HUES64 (cell line): ENCODE results near the gene PLIN4.
A peak's percentile ranks its signal among the peaks of the same experiment; 100 is the strongest.

Experiments
- H3K27ac ChIP-seq: 2 replicates; pipeline ENCODE4 v1.7.0; 2013; ENCODE audit warnings: low read depth, low read length, inconsistent platforms
- H3K27me3 ChIP-seq: 2 replicates; pipeline ENCODE4 v1.6.1; 2013; ENCODE audit warnings: mild to moderate bottlenecking, low read length; ENCODE audit not compliant: insufficient read depth
- H3K36me3 ChIP-seq: 2 replicates; pipeline ENCODE4 v1.6.1; 2013; ENCODE audit warnings: mild to moderate bottlenecking, low read length; ENCODE audit not compliant: insufficient read depth
- H3K4me1 ChIP-seq: 2 replicates; pipeline ENCODE4 v1.6.1; 2013; ENCODE audit warnings: mild to moderate bottlenecking, low read length, moderate library complexity; ENCODE audit not compliant: insufficient read depth
- H3K4me3 ChIP-seq: 2 replicates; pipeline ENCODE4 v1.5.1; 2013; ENCODE audit warnings: mild to moderate bottlenecking, low read length, moderate library complexity
- H3K9ac ChIP-seq: 2 replicates; pipeline ENCODE4 v1.6.1; 2013; ENCODE audit warnings: mild to moderate bottlenecking, low read depth, low read length
- H3K9me3 ChIP-seq: 2 replicates; pipeline ENCODE4 v1.6.1; 2013; ENCODE audit warnings: low read depth, low read length; ENCODE audit not compliant: insufficient read depth
- WGBS: fragments of 150-250, 120-280 bp; methylation state at CpG from one replicate; pipeline ENCODE4 v1.1.7; 2013; ENCODE audit warnings: missing lambda C conversion rate; 5-methylcytosine and 5-hydroxymethylcytosine counted together

Gene PLIN4

GRCh38 chr19:4493929-4494690 lies 24.2 kb downstream of the PLIN4 start:
- Histone ChIP-seq H3K4me1 (no peaks in the 10 kb centered on the region), H3K27ac (no peak overlapping the region), H3K4me3 (no peak overlapping the region), H3K36me3 (peaks cover 87% of the 10 kb centered on the region), H3K9ac (no peak overlapping the region), H3K9me3 (no peaks in the 10 kb centered on the region), H3K27me3 (no peaks in the 10 kb centered on the region)
- WGBS: 96% methylated on average over 61 of the region's 61 CpGs

DNA sequence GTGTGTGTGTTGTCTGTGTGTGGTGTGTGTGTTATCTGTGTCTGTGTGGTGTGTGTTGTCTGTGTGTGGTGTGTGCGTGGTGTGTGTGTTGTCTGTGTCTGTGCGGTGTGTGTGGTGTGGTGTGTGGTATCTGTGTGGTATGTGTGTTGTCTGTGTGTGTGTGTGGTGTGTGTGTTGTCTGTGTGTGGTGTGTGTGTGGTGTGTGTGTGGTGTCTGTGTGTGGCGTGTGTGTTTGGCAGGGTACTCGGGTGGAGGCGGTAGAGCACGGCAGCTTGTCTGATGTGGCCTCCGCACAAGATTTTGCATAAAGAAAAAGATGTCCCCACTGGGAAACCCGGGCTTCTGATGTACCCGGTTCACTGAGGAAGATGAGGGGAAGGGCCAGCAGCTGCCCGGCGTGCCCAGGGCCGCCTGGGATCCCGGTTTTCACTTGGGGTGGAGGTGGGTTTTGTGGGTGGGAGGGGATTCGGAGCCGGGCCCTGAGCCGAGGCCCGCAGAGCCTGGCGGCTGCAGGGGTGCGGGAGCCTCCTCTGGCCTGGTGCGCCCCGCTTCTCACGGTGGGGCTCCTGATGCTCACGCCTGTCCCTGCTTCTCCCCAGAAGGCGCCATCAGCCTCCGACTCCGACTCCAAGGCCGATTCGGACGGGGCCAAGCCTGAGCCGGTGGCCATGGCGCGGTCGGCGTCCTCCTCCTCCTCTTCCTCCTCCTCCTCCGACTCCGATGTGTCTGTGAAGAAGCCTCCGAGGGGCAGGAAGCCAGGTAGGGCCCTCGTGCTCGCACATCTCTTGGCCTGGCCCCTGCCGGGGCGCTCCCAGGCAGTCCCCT lies 25.0 kb downstream of the PLIN4 start:
- Histone ChIP-seq H3K36me3 (peaks cover 86% of the 10 kb centered on the region), H3K4me3 (no peak overlapping the region), H3K4me1 (no peaks in the 10 kb centered on the region), H3K27me3 (no peaks in the 10 kb centered on the region), H3K27ac (no peak overlapping the region), H3K9ac (no peak overlapping the region), H3K9me3 (no peaks in the 10 kb centered on the region)
- 95% methylated on average over 41 of the region's 41 CpGs for WGBS

- WGBS: 87% methylated on average over 3 of the region's 3 CpGs
- no peak overlapping the region for H3K27ac ChIP-seq
- no peaks in the 10 kb centered on the region for H3K9me3 ChIP-seq
- H3K9ac ChIP-seq: no peak overlapping the region
- H3K4me1 ChIP-seq: no peaks in the 10 kb centered on the region
- peaks cover 84% of the 10 kb centered on the region for H3K36me3 ChIP-seq
- H3K4me3 ChIP-seq: no peak overlapping the region
- no peaks in the 10 kb centered on the region for H3K27me3 ChIP-seq
Observed at GRCh38 chr19:4492337-4493103, 25.8 kb downstream of the PLIN4 start.

- Histone ChIP-seq H3K4me3 (no peak overlapping the region), H3K4me1 (no peaks in the 10 kb centered on the region), H3K9ac (no peak overlapping the region), H3K9me3 (no peaks in the 10 kb centered on the region), H3K27ac (no peak overlapping the region), H3K36me3 (peaks cover 83% of the 10 kb centered on the region), H3K27me3 (no peaks in the 10 kb centered on the region)
- 96% methylated on average over 21 of the region's 21 CpGs for whole genome bisulfite sequencing
Observed at GRCh38 chr19:4491446-4491845, 26.8 kb downstream of the PLIN4 start.

DNA sequence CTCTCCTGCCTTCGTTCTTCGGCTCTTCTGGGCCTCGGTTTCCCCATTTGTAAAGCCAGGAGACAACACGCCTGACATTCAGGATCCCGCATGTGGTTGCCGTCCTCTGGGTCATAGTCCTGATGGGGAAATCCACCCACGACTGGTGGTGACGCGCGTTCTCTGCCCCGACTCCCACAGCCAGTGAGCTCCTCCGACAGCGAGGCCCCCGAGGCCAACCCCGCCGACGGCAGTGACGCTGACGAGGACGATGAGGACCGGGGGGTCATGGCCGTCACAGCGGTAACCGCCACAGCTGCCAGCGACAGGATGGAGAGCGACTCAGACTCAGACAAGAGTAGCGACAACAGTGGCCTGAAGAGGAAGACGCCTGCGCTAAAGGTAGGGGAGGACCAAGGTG lies 29.8 kb downstream of the PLIN4 start:
- Histone ChIP-seq H3K4me1 (no peaks in the 10 kb centered on the region), H3K9ac (no peak overlapping the region), H3K9me3 (no peaks in the 10 kb centered on the region), H3K4me3 (no peak overlapping the region), H3K27ac (no peak overlapping the region), H3K36me3 (peaks cover 68% of the 10 kb centered on the region), H3K27me3 (no peaks in the 10 kb centered on the region)
- 96% methylated on average over 29 of the region's 29 CpGs for WGBS

- H3K4me3 ChIP-seq: no peak overlapping the region
- 92% methylated on average over 11 of the region's 11 CpGs for WGBS
- H3K9ac ChIP-seq: no peak overlapping the region
- H3K9me3 ChIP-seq: no peaks in the 10 kb centered on the region
- no peak overlapping the region for H3K27ac ChIP-seq
- no peaks in the 10 kb centered on the region for H3K4me1 ChIP-seq
- H3K36me3 ChIP-seq: peaks cover 67% of the 10 kb centered on the region
- H3K27me3 ChIP-seq: no peaks in the 10 kb centered on the region
Observed at GRCh38 chr19:4487572-4487971, 30.7 kb downstream of the PLIN4 start.

DNA sequence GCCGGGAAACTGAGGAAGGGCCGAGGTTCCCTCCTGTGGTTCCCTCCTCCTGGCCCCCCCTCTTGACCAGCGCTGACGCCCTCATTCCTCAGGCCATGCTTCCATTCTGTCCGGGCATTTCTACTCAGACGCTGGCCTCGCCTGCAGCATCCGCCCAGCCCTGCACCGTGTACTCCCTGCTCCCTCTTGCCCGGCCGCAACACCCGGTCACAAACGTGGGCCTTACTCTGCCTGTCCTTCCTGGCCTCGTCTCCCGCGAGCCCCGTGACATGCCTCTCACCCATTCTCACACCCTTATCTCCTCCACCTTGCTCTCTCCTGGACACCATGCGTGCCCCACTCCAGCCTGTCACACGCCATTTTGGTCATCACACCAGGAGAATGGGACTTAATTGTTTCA lies 34.9 kb downstream of the PLIN4 start:
- no peaks in the 10 kb centered on the region for H3K4me1 ChIP-seq
- 97% methylated on average over 19 of the region's 19 CpGs for WGBS
- no peak overlapping the region for H3K27ac ChIP-seq
- H3K4me3 ChIP-seq: no peak overlapping the region
- H3K36me3 ChIP-seq: peaks cover 43% of the 10 kb centered on the region
- no peaks in the 10 kb centered on the region for H3K9me3 ChIP-seq
- H3K9ac ChIP-seq: no peak overlapping the region
- no peaks in the 10 kb centered on the region for H3K27me3 ChIP-seq

DNA sequence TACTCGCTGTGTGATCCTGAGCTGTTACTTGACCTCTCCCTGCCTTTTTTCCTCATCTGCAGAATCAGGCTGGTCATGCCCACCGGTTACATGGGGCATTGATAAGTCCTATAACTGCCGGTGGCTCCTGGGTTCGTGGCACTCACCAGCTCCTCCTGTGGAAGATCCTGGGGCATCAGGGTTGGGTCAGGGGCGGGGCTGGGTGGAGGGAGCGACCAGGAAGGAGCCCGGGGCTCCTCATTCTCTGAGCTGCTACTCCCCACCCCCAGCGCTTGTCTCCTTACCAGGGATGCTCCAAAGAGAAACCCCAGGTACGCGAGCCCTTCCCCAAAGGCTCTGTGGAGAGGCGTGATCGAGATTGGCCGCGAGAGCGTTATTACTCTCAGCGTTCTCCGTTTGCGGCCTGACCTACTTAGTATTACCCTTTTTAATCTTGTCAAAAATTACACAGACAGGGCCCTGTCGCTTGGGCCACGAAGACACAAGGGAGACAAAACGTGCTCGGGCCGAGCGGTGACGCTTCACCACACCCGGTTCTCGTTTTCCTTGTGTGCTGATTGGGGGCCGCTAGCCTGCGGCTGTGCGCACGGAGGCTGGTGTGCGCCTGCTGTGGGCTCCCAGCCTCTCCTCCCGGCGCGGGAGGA lies 35.4 kb downstream of the PLIN4 start:
- Histone ChIP-seq H3K9me3 (no peaks in the 10 kb centered on the region), H3K27me3 (no peaks in the 10 kb centered on the region), H3K4me1 (no peaks in the 10 kb centered on the region), H3K4me3 (no peak overlapping the region), H3K36me3 (peaks cover 42% of the 10 kb centered on the region), H3K9ac (no peak overlapping the region), H3K27ac (no peak overlapping the region)
- WGBS: 94% methylated on average over 35 of the region's 35 CpGs

DNA sequence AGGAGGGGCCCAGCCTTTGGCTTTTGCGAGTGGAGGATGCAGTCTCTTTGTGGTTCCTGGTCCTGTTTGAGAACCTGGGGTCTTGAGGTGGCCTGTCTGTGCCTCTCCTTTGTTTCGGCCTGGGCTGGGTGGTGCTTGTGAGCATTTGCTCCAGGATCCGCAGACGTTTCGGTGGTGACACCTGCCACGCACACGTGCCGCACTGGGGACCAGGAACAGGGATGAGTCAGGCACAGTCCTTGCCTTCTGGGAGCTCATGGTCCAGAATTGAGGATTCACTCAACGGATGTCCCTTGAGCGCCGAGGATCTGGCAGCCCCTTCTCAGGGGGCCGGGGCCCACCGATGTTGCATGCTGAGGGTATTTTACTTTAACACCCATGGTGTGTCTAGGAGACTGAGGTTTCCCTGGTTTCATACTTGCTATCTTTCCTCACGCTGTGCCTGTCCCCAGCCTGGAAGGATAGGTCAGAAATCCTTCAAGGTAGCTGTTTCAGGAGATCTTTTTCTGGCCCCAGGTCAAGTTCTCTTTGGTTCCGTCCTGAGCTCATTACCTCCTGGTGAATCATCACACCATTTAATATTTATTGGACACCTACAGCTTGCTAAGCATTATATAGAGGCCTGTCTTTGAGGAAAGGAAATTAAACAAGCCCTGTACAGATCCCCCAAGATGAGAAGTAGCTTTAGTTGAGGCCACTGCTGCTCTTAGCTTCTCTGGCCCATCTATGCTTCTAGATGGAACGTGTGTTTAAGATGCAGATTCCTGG lies 41.1 kb downstream of the PLIN4 start:
- peaks cover 3% of the 10 kb centered on the region; the same call in 1 of the 2 replicates for H3K4me1 ChIP-seq
- H3K27me3 ChIP-seq: no peaks in the 10 kb centered on the region
- no peaks in the 10 kb centered on the region for H3K9me3 ChIP-seq
- H3K36me3 ChIP-seq: peaks cover 32% of the 10 kb centered on the region
- no peak overlapping the region for H3K4me3 ChIP-seq
- WGBS: 89% methylated on average over 16 of the region's 16 CpGs
- H3K9ac ChIP-seq: no peak overlapping the region
- H3K27ac ChIP-seq: no peak overlapping the region

DNA sequence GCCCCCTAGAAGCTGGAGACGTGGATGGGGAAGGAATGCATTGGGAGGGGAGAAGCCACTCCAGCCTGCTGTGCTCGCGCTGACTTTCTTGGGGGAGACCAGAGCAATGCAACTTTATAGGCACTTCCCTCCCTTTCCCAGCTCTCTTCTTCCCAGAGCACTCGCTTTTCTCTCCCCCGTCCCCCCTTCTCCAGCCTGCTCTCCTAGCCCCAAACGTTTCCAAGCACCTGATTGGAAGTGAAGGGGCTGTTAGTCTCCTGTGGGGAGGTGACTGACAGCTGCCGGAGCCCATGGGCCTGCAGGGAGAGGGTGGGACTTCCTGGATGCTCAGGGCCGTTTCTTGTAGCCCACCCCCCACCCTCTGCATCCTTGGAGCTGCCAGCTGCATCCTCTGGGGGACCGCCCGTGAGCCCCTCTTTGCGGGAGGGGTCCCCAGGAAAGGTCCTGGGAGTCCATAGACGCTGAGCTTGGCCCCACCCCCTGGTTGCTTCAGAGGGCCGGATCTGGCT lies 43.7 kb downstream of the PLIN4 start:
- WGBS: 15% methylated on average over 12 of the region's 13 CpGs
- no peaks in the 10 kb centered on the region for H3K9me3 ChIP-seq
- peak overlapping the region; percentile 54 for H3K4me3 ChIP-seq
- H3K27me3 ChIP-seq: no peaks in the 10 kb centered on the region
- H3K9ac ChIP-seq: peak overlapping the region; percentile 50; the same call in 1 of the 2 replicates
- H3K36me3 ChIP-seq: peaks cover 31% of the 10 kb centered on the region
- H3K27ac ChIP-seq: peak overlapping the region; percentile 64
- peaks cover 3% of the 10 kb centered on the region; the same call in 1 of the 2 replicates for H3K4me1 ChIP-seq
